Thoracic aorta (tissue), 2 donors: ENCODE data around the gene TMEM205. TPM values are rescaled to one million over a fixed set of nuclear protein-coding genes. Genes with fewer than 3 reads are reported as not detected.

ENCODE experiments used
- ATAC-seq: fragments of 150-250 bp; one replicate; pipeline ENCODE4 v1.8.0; 2017; ENCODE audit warnings: low read depth; ENCODE audit not compliant: insufficient number of reproducible peaks, low FRiP score
- DNase-seq: peaks from one replicate; pipeline ENCODE4 v3.0.0-alpha.2; 2020; ENCODE audit warnings: low spot score
- H3K27ac ChIP-seq, 2 donors: fragments of 200-600 bp; sonication (generic); 1 replicate in 1 of 2; 2 replicates in 1 of 2; pipeline ENCODE4 v1.5.1; 2016; ENCODE audit warnings: mild to moderate bottlenecking in 2 of 2, moderate library complexity in 2 of 2
- H3K27me3 ChIP-seq: fragments of 200-600 bp; sonication (generic); replicated peaks from 2 replicates; pipeline ENCODE4 v1.6.0; 2016; ENCODE audit warnings: mild to moderate bottlenecking; ENCODE audit not compliant: insufficient read depth
- H3K36me3 ChIP-seq: fragments of 200-600 bp; sonication (generic); one replicate; pipeline ENCODE4 v1.5.1; 2016
- H3K4me1 ChIP-seq, 2 donors: fragments of 200-600 bp; sonication (generic); 1 replicate in 1 of 2; 2 replicates in 1 of 2; pipeline versions ENCODE4 v1.5.1 to v1.6.0; 2016; ENCODE audit warnings: low read depth in 2 of 2, mild to moderate bottlenecking in 1 of 2; ENCODE audit not compliant: control insufficient read depth in 1 of 2
- H3K4me3 ChIP-seq: fragments of 200-600 bp; sonication (generic); 2 replicates; pipeline ENCODE4 v1.5.1; 2016; ENCODE audit warnings: mild to moderate bottlenecking
- H3K9me3 ChIP-seq: fragments of 200-600 bp; sonication (generic); 2 replicates; pipeline ENCODE4 v1.5.1; 2016
- total RNA-seq, 2 donors: library from RNA; depleted of rRNA; stranded (reverse); fragments of >200 nt; gene quantifications; one replicate each; pipeline versions ENCODE4 v1.1.0 to v1.2.3, GENCODE V29; 2016
- TF ChIP-seq, protein P1 (sequence below): fragments of 200-600 bp; sonication (generic); IDR thresholded peaks from one replicate; pipeline ENCODE4 v1.5.1; 2019; ENCODE audit warnings: antibody characterized with exemption

The TMEM205 gene
- total RNA-seq, 2 donors from 2014 or later = 103 to 144 TPM

- ATAC-seq = no peak
- Histone ChIP-seq H3K36me3 (peaks cover 21% of the 10 kb centered on the region), H3K4me1 (no peaks in the 10 kb centered on the region), H3K9me3 (no peaks in the 10 kb centered on the region), H3K27me3 (no peaks in the 10 kb centered on the region), H3K4me3 (no peak overlapping the region), H3K27ac (no peak overlapping the region)
- TF ChIP-seq, protein P1, sequence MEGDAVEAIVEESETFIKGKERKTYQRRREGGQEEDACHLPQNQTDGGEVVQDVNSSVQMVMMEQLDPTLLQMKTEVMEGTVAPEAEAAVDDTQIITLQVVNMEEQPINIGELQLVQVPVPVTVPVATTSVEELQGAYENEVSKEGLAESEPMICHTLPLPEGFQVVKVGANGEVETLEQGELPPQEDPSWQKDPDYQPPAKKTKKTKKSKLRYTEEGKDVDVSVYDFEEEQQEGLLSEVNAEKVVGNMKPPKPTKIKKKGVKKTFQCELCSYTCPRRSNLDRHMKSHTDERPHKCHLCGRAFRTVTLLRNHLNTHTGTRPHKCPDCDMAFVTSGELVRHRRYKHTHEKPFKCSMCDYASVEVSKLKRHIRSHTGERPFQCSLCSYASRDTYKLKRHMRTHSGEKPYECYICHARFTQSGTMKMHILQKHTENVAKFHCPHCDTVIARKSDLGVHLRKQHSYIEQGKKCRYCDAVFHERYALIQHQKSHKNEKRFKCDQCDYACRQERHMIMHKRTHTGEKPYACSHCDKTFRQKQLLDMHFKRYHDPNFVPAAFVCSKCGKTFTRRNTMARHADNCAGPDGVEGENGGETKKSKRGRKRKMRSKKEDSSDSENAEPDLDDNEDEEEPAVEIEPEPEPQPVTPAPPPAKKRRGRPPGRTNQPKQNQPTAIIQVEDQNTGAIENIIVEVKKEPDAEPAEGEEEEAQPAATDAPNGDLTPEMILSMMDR = no peak
- no peak for DNase-seq
Observed at GRCh38 chr19:11365557-11366117, 19.6 kb upstream of the TMEM205 start.

- TF ChIP-seq, protein P1 = no peak
- Histone ChIP-seq H3K4me3 (no peak overlapping the region), H3K27ac (no peak overlapping the region), H3K27me3 (no peaks in the 10 kb centered on the region), H3K36me3 (peaks cover 21% of the 10 kb centered on the region), H3K9me3 (no peaks in the 10 kb centered on the region), H3K4me1 (no peaks in the 10 kb centered on the region)
- DNase-seq (no peak), ATAC-seq (no peak)
Observed at GRCh38 chr19:11364935-11365334, 18.9 kb upstream of the TMEM205 start.

- ATAC-seq = no peak
- no peak overlapping the region for H3K4me3 ChIP-seq
- H3K27me3 ChIP-seq = no peaks in the 10 kb centered on the region
- no peak overlapping the region for H3K27ac ChIP-seq
- peaks cover 26% of the 10 kb centered on the region for H3K36me3 ChIP-seq
- H3K9me3 ChIP-seq = no peaks in the 10 kb centered on the region
- DNase-seq = no peak
- H3K4me1 ChIP-seq = no peaks in the 10 kb centered on the region
- TF ChIP-seq, protein P1 = no peak
Observed at GRCh38 chr19:11364296-11364904, 18.3 kb upstream of the TMEM205 start.

DNA sequence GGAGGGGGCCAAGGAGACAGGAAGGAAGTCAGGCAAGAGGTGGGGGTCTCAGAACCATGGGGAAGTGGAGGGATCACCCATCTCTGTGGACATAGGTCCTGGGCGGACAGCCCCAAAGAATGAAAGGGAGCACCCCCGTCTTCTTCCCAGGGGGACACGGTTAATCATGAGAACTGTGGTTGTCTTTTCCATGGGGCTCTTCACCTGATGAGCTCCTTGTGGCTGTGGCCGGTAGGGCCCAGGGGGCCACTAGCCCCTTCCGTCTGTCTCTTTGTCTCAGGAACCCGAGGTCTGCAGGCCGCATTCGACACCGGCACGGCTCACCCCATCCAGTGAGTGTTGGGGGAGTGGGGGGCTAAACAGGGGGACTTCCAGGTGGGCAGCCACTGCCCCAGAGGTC, 17.8 kb upstream of the TMEM205 start:
- ATAC-seq = no peak
- Histone ChIP-seq H3K36me3 (peaks cover 28% of the 10 kb centered on the region), H3K27ac (no peak overlapping the region), H3K4me3 (no peak overlapping the region), H3K27me3 (no peaks in the 10 kb centered on the region), H3K9me3 (no peaks in the 10 kb centered on the region), H3K4me1 (no peaks in the 10 kb centered on the region)
- DNase-seq = no peak
- TF ChIP-seq, protein P1 = no peak

DNA sequence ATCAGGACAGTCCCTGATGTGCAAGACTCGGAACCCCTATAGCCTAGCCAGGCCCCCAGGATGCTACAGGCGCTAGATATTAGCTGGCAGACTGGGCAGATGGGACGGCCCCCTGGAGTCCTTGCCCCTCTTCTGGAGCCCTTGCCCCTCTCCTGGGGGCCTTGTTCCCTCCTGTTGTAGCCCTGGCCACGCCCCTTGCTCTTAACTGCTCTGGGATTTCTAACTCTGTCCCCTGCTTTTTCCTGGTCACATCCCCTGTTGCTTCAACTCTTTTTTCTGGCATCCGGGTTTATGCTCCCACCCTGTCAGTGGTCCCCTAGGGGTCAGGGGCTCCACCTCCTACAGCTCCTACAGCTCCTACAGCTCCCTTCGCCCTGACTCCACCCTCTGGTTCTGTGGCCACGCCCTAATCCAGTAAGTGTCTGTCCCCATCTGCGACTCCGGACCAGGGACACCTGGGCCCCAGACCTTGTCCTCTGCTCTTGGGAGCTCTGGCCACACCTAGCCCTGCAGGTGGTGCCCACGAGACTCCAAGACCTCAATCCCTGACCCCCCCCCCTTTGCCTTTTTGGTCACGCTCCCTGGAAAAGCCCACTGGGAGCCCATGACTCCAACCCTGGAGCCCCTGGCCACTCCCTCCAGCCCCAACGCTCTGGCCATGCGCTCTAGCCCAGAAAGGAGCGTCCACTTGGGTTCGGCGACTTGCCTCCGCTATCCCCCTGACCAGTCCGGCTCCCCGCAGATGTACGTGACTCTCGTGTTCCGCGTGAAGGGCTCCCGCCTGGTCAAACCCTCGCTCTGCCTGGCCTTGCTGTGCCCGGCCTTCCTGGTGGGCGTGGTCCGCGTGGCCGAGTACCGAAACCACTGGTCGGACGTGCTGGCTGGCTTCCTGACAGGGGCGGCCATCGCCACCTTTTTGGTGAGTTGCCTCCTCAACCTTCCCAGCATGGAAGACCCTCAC, 16.0 kb upstream of the TMEM205 start:
- Histone ChIP-seq H3K36me3 (peaks cover 28% of the 10 kb centered on the region), H3K4me3 (no peak overlapping the region), H3K4me1 (no peaks in the 10 kb centered on the region), H3K27me3 (no peaks in the 10 kb centered on the region), H3K27ac (no peak overlapping the region), H3K9me3 (no peaks in the 10 kb centered on the region)
- ATAC-seq = no peak
- TF ChIP-seq, protein P1 = no peak
- no peak for DNase-seq
